ENCODE data around the gene MAN1A1. TPM values are rescaled to one million over a fixed set of nuclear protein-coding genes. Genes with fewer than 3 reads are reported as not detected.

Gene MAN1A1
- polyA plus RNA-seq (2011; rRNA removed) = 1.6 and 3.1 TPM in 2 replicates
- 0.62 and 0.72 TPM in 2 replicates for polyA minus RNA-seq (2011; rRNA and poly(A)+ RNA removed)

DNA sequence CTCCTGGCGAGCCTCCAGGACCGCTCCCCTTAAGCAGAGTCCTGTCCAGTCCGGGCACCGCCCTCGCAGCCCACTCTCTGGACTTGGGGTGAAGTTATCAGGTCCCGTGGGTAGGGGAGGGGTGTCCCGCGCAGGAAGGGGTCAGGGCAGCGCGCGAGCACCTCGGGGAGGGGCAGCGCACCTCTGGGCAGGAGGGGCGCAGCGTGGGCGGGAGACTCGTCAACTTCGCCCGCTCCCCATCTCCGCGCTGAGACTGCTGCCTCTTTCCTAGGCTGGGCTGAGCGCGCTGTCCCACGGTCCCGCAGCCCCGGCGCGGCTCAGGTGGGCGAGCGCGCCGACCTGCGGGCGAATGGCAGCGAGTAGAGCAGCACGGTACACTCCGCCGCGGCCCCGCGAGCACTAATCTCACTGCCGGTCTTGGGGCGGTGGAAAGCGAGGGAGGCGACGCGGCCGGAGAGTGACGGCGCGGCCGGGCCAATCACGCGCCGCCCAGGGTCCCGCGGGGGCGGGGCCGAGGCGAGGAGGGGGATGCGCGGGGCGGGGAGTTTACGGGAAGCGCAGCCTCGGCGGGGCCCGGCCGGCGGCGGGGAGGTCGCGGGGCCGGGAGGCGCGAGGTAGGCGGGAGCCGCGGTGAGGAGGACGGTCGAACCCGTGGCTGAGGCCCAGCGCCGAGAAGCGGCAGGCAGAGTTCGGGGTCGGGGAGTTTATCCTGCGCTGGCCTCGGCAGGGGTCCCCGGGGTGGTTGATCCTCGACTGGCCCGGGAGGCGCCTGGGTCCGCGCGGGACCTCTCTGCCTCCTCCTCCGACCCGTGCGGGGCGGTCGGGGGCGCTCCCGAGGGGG, at the start of gene MAN1A1:
Gene MAN1A1, minus strand, starts transcription at position 401 of the 841 bp plus-strand sequence. CDS start 696 bp downstream, outside the sequence.
- CTCF ChIA-PET = interaction anchor here (1.0 to 2.1 kb wide), 2 partner anchors 191 to 220 kb away, joined by 4 to 10 read pairs; no protein-coding TSS in a partner anchor

DNA sequence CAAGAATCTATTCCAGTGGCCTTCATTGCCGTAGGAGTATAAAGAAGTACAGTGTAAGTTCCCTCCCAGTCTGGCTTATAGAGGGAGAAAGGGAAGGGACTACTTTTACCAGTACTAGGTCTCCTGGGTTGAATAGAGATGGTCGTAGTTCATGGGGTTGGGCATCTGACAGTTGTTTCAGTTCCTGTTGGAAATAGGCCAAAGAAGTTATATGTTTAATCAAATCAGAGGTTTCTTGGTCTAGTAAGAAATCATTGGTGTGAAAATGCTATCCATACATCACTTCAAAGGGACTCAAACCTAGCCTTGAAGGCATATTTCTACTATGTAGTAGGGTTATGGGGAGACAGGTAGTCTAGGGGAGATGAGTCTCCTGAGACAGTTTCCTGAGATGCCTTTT, 45.6 kb upstream of the MAN1A1 start:
- ChIA-PET POLR2A (no interaction called here), CTCF (no interaction called here)
- Histone ChIP-seq H3K36me3 (ENCODE audit: control insufficient read depth, insufficient read depth, low read length) (no peaks in the 10 kb centered on the region), H3K27me3 (ENCODE audit: control insufficient read depth, insufficient read depth, low read length) (no peaks in the 10 kb centered on the region), H3K4me3 (ENCODE audit: low read depth, low read length) (no peak overlapping the region)
- DNase-seq (ENCODE audit: low read depth) = no peak
- TF ChIP-seq, protein P1, sequence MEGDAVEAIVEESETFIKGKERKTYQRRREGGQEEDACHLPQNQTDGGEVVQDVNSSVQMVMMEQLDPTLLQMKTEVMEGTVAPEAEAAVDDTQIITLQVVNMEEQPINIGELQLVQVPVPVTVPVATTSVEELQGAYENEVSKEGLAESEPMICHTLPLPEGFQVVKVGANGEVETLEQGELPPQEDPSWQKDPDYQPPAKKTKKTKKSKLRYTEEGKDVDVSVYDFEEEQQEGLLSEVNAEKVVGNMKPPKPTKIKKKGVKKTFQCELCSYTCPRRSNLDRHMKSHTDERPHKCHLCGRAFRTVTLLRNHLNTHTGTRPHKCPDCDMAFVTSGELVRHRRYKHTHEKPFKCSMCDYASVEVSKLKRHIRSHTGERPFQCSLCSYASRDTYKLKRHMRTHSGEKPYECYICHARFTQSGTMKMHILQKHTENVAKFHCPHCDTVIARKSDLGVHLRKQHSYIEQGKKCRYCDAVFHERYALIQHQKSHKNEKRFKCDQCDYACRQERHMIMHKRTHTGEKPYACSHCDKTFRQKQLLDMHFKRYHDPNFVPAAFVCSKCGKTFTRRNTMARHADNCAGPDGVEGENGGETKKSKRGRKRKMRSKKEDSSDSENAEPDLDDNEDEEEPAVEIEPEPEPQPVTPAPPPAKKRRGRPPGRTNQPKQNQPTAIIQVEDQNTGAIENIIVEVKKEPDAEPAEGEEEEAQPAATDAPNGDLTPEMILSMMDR (IDR thresholded peaks at IDR 0.05; ENCODE audit: insufficient read depth, low read depth, low read length) = no peak

More for the DNA sequence above, at the start of gene MAN1A1:
- DNase-seq (ENCODE audit: low read depth) = no peak
- H3K4me3 ChIP-seq (ENCODE audit: low read depth, low read length) = peak within 1 kb of the TSS; percentile 75
- no peaks in the 10 kb centered on the region for H3K36me3 ChIP-seq (ENCODE audit: control insufficient read depth, insufficient read depth, low read length)
- POLR2A ChIA-PET = no interaction called here
- TF ChIP-seq, protein P1 (IDR thresholded peaks at IDR 0.05; ENCODE audit: insufficient read depth, low read depth, low read length) = no peak
- no peaks in the 10 kb centered on the region for H3K27me3 ChIP-seq (ENCODE audit: control insufficient read depth, insufficient read depth, low read length)

DNA sequence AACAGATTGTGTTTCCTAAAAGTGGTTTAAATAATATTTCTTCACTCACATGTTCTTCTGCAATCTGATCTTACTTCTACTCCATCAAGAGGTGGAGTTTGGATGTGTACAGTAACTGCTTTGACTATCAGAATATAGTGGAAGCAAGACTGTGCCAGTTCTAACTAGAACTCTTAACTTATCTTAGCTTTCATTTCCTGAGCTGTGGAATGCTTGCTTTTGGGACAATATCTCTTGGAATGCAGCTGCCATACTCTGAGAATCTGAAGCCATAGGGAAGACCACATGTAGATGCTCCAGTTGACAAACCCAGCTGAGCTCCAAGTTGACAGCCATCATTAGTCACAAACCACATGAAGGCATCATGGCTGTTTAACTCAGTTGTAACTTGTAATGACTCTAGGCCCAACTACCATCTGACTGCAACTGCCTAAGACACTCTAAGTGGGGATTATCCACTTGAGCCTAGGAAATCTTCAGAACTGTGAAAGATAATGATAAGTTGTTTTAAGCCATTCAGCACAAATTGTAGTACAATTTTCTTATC, 40.8 kb upstream of the MAN1A1 start:
- TF ChIP-seq, protein P1 (IDR thresholded peaks at IDR 0.05; ENCODE audit: insufficient read depth, low read depth, low read length) = no peak
- ChIA-PET CTCF (no interaction called here), POLR2A (no interaction called here)
- H3K4me3 ChIP-seq (ENCODE audit: low read depth, low read length) = no peak overlapping the region
- H3K27me3 ChIP-seq (ENCODE audit: control insufficient read depth, insufficient read depth, low read length) = no peaks in the 10 kb centered on the region
- DNase-seq (ENCODE audit: low read depth) = no peak
- H3K36me3 ChIP-seq (ENCODE audit: control insufficient read depth, insufficient read depth, low read length) = no peaks in the 10 kb centered on the region

DNA sequence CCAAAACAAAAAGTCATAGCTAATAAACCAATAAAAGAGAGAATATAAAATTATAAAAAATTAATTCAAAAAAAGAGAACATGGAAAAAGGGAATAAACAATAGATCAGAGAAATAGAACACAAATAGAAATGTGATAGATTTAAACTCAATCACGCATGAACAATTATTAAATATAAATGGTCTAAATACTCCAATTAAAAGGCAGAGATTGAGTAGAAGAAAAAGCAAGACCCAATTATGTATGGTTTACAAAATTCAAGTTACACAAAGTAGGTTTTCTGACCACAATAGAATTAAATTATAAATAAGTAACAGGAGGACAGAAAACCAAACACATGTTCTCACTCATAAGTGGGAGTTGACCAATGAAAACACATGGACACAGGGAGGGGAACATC, 36.4 kb upstream of the MAN1A1 start:
- CTCF ChIA-PET = no interaction called here
- no peak for DNase-seq (ENCODE audit: low read depth)
- no peak overlapping the region for H3K4me3 ChIP-seq (ENCODE audit: low read depth, low read length)
- TF ChIP-seq, protein P1 (IDR thresholded peaks at IDR 0.05; ENCODE audit: insufficient read depth, low read depth, low read length) = no peak
- no peaks in the 10 kb centered on the region for H3K27me3 ChIP-seq (ENCODE audit: control insufficient read depth, insufficient read depth, low read length)
- POLR2A ChIA-PET = no interaction called here
- H3K36me3 ChIP-seq (ENCODE audit: control insufficient read depth, insufficient read depth, low read length) = no peaks in the 10 kb centered on the region

DNA sequence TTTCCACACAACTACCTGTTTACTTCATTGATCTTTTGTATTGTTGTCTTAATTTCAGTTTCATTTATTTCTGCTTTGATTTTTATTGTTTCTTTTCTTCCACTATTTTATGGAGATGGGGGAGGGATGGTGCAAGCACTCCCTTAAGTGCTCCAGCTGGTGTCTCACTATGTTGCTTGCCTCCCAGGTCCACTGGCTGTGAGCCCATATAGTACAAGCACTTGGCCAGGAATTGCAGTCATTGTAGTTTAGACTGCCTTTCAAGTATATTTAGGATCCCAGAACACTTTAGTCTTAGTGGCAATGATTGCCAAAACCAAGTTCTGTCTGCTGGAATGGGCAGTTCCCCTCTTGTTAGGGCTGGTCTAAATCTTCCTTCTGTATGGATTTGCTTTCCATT, 34.9 kb upstream of the MAN1A1 start:
- H3K36me3 ChIP-seq (ENCODE audit: control insufficient read depth, insufficient read depth, low read length) = no peaks in the 10 kb centered on the region
- no peaks in the 10 kb centered on the region for H3K27me3 ChIP-seq (ENCODE audit: control insufficient read depth, insufficient read depth, low read length)
- TF ChIP-seq, protein P1 (IDR thresholded peaks at IDR 0.05; ENCODE audit: insufficient read depth, low read depth, low read length) = no peak
- CTCF ChIA-PET = no interaction called here
- no peak overlapping the region for H3K4me3 ChIP-seq (ENCODE audit: low read depth, low read length)
- no peak for DNase-seq (ENCODE audit: low read depth)
- POLR2A ChIA-PET = no interaction called here

Measured in BJ (cell line).